ENCODE measurements around the gene MAGEB17.

DNA sequence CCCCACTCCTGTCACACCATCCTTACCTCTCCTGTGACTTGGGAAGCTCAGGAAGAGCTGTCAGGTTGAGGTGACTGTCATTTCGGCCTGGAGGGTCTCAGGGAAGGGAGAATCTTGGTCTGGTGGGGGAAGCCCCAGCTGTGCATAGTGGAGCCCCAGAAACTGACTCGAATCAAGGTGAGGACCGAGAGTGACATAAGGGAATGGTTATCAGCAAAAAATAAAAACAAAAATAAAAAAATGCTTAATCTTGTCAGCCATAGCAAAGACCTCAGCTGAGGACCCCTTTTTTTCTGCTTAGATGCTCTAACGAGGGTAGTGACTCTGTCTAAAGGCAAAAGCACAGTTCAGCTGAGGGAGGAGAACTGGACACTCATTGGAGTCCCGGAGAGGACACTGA lies at the start of gene MAGEB17:
- TF ChIP-seq CTCF (IDR thresholded peaks at IDR 0.05) (no peak), POLR2AphosphoS5 (IDR thresholded peaks at IDR 0.05) (no peak), POLR2A (IDR thresholded peaks at IDR 0.05) (no peak), EP300 (IDR thresholded peaks at IDR 0.05) (no peak)
